Effector memory CD4-positive, alpha-beta T cell (primary cell): ENCODE results near the gene PDE9A.

Experiments
- DNase-seq, 3 donors: peaks; one replicate each; pipeline ENCODE4 v3.0.0-alpha.2; 2020
- H3K27ac ChIP-seq: 2 replicates; pipeline ENCODE4 v1.7.0; 2013; ENCODE audit warnings: mild to moderate bottlenecking, low read length, moderate library complexity; ENCODE audit not compliant: insufficient read depth, poor library complexity, severe bottlenecking
- H3K27me3 ChIP-seq: replicated peaks from 2 replicates; pipeline ENCODE4 v1.7.0; 2013; ENCODE audit warnings: mild to moderate bottlenecking, low read length; ENCODE audit not compliant: insufficient read depth, control insufficient read depth, poor library complexity, severe bottlenecking
- H3K36me3 ChIP-seq: 2 replicates; pipeline ENCODE4 v1.7.0; 2013; ENCODE audit warnings: mild to moderate bottlenecking, low read length, moderate library complexity; ENCODE audit not compliant: control insufficient read depth, insufficient read depth
- H3K4me1 ChIP-seq: 2 replicates; pipeline ENCODE4 v1.7.0; 2013; ENCODE audit warnings: low read length, mild to moderate bottlenecking; ENCODE audit not compliant: control insufficient read depth, insufficient read depth, poor library complexity, severe bottlenecking
- H3K4me3 ChIP-seq: 2 replicates; pipeline ENCODE4 v1.7.0; 2013; ENCODE audit warnings: low read length, low read depth, mild to moderate bottlenecking; ENCODE audit not compliant: insufficient read depth, poor library complexity, severe bottlenecking
- H3K9me3 ChIP-seq: 2 replicates; pipeline ENCODE4 v1.7.0; 2013; ENCODE audit warnings: mild to moderate bottlenecking, low read length, moderate library complexity; ENCODE audit not compliant: control insufficient read depth

Gene PDE9A

DNA sequence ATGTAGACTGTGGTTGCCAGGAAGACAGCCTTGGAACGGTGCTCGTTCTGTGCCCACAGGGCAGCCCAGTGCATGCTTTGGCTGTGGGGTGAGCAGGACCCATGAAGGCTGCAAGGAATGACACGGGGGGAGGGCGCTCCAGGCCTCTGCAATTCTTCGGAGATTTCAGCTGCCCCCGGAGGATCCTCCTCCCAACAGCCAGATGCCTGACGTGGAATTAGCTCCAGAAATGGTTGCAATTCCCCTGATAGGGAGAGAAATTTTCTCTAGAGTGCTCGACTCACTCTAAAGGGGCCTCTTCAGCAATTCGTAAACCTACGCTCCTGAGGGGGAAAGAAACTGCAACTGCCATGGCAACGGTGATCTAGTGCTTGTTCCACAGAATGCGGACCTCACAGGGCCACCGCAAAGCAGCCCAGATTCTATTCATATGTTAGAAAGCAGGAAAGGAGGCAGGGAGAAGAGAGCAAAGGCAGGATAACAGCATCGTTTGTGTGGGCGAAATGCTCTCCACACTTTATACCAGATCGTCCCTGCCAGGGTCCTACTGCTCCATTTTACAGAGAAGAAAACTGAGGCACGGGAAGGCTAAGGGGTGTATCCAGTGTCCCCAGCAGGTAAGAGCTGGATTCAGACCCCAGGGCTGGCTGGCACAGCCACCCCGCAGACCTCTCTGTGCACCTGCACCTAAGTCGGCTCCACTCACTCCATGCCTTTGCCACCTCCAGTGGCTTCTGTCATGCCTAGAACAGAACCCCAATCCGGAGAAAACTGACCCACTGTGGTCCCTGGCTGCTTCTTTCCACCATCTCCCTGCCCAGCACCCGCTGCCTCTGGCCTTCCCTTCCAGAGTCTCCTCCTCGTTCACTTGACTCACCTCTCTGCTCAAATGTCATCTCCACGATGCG is 11.9 kb upstream of the PDE9A start:
- Histone ChIP-seq H3K4me3 (no peak overlapping the region), H3K4me1 (no peaks in the 10 kb centered on the region), H3K9me3 (no peaks in the 10 kb centered on the region), H3K27me3 (no peaks in the 10 kb centered on the region), H3K36me3 (no peaks in the 10 kb centered on the region), H3K27ac (no peak overlapping the region)
- DNase-seq: no peak

DNA sequence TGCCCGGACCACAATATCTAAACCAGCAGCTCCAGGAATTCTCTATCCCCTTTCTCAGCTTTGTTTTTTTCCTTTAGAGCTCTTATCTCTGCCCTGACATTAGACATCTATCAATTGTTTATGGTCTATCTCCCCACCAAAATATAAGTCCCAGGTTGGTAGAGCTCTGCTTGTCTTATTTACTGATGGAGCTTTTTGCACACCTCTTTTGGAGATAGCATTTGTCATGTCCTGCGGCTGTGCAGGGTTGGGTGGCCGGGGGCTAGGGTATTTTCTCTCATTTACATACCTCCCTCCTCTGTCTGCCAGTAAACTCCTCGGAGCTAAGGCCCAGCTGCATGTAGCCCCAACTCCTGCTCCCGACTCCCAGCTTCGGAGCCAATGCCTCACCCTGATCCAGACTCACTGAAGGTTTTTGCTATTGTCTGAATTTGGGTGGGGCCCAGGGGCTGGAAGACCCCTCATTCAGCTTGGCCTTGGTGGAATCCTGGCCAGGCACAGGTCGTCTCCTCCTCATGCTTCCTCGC is 11.1 kb upstream of the PDE9A start:
- DNase-seq: no peak
- H3K27me3 ChIP-seq: no peaks in the 10 kb centered on the region
- H3K4me3 ChIP-seq: no peak overlapping the region
- H3K27ac ChIP-seq: no peak overlapping the region
- H3K4me1 ChIP-seq: no peaks in the 10 kb centered on the region
- H3K36me3 ChIP-seq: no peaks in the 10 kb centered on the region
- H3K9me3 ChIP-seq: no peaks in the 10 kb centered on the region

DNA sequence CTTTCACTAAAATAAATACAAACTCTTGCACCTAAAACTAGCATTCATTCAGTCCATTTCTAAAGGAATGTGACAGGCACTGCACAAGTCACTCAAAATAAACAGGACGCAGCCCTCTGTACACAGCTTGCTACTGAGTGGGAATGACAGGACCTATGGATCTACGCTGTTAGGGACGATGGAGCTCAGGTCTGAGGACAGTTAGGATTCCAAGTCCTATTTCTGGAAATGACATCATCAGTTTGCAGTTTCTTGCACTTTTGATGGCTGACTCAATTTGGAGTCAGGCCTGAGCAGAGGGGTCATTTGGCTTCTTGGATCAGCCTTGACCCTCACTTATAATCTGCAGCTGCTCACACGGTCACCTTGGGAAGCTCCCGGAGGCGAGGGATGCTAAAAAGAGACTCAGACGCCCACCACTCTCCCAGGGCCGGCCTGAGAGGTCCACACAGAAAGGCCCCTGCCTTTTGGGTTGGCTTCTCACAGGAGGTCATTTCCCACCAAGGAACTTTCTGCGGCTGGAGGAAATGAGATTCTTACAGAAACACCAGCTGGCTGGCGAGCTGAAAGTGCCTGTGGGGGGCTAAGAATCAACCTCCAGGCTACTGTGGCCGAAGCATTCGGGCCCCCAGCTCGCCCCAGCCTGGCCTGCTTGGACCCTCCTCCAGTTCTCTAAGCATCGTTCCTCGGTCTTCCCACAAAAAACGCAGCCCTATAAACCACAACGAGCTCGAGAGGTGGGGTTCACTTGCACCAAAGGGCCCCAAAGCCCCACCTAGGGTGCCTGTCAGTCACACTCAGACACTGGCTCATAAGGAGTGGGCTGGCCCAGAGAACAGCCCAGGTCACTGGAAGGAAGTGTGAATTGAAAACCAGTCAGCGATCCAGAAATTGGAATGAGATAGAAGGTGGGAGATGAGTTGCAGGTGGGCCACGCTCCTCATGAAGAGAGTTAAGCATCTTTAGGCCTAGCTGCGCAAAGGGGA is 8.9 kb upstream of the PDE9A start:
- Histone ChIP-seq H3K36me3 (no peaks in the 10 kb centered on the region), H3K27me3 (no peaks in the 10 kb centered on the region), H3K27ac (no peak overlapping the region), H3K4me1 (no peaks in the 10 kb centered on the region), H3K4me3 (no peak overlapping the region), H3K9me3 (no peaks in the 10 kb centered on the region)
- DNase-seq: no peak

DNA sequence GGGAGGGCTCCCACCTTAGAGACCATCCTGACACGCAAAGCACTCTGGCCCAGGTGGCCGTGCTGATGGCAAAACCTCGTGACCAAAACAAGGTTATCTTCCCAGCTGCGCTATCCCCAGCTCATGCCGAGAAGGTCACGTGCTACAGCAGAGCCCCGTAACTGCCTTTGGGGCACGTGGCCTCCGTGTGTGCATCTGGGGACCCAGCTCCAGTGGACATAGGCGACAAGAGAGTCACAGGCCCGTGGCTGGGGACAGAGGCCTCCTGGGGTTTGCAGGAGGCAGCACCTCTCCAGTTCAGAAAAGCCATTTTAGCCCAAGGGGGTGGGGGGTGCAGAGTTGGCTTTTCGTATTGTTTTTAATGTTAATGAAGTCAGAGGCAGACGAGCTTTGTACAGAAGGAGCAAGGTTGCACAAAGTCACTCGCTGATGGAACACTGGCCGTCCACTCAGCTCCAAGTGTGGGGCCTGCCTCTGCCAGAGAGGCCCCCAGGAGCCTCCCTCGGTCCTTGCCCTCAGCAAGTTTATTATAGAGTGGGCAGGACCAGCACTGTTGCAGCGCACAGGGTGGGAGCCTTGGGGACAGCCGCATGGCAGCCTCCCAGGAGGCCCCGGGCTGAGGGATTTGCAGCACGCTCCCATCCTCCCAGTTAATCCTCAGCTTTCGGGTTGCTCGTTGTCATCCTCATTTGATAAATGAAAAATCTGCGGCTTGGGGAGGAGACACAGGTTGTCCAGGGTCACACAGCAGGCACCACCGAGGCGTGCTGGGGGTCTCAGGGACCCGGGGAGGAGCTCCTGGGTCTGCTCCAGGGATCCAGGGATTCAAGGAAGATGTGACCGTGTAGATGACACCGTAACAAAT is 8.0 kb upstream of the PDE9A start:
- H3K36me3 ChIP-seq: no peaks in the 10 kb centered on the region
- no peaks in the 10 kb centered on the region for H3K9me3 ChIP-seq
- H3K4me3 ChIP-seq: no peak overlapping the region
- no peaks in the 10 kb centered on the region for H3K27me3 ChIP-seq
- H3K4me1 ChIP-seq: no peaks in the 10 kb centered on the region
- DNase-seq: no peak
- no peak overlapping the region for H3K27ac ChIP-seq

DNA sequence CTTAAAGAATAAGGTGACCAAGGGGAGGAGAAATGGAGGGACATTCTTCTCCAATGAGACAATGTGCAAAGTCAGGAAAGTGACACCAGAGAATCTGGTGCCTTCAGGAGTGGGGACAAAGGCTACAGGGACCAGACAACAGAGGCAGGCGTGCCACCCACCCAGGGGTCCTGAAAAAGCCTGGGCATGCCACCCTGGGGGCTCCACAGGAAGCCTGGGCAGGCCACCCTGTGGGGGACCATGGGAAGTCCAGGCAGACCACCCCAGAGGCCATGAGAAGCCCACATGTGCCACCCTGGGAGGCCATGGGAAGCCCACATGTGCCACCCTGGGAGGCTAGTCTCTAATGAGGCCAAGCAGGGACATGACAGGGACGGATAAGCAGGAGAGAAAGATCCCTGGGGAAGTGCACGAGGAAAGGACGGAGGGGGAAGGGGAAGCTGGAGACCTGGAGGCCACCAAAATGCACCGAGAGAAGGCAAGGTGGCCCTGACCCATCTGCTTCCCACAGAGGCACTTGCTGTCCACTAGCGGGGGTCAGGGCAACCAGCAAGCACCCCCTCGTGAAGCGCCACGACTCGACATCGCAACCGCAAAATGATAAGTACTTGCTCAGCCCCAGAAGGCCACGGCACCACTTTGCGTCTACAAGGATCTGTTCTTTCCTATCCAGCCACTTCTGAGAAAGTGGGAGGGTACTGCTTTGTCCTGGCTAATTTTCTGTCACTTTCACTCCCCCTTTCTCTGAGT is 7.2 kb upstream of the PDE9A start:
- no peaks in the 10 kb centered on the region for H3K27me3 ChIP-seq
- no peak for DNase-seq
- no peaks in the 10 kb centered on the region for H3K9me3 ChIP-seq
- no peak overlapping the region for H3K4me3 ChIP-seq
- no peaks in the 10 kb centered on the region for H3K36me3 ChIP-seq
- no peak overlapping the region for H3K27ac ChIP-seq
- no peaks in the 10 kb centered on the region for H3K4me1 ChIP-seq

DNA sequence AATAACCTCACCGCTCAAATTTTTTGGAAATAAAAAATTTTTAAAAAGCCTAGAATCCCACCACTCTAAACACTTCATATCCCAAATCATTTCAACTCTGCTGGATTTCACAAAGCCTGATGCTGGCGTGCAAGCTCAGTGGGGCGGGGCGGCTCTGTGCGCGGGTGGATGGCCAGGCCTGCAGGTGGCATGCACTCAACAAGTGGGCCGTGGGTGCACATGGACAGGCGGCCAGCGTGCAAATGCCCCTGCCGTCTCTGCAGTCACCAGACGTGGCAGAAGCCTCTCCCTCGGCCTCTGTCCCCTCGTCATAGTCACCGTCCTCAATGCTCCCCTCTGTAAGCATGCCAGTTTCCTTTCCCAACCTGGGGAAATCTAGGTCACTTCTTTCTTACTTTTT is 6.6 kb upstream of the PDE9A start:
- H3K27me3 ChIP-seq: no peaks in the 10 kb centered on the region
- H3K4me3 ChIP-seq: no peak overlapping the region
- no peaks in the 10 kb centered on the region for H3K4me1 ChIP-seq
- H3K27ac ChIP-seq: no peak overlapping the region
- DNase-seq: no peak
- H3K9me3 ChIP-seq: no peaks in the 10 kb centered on the region
- no peaks in the 10 kb centered on the region for H3K36me3 ChIP-seq

DNA sequence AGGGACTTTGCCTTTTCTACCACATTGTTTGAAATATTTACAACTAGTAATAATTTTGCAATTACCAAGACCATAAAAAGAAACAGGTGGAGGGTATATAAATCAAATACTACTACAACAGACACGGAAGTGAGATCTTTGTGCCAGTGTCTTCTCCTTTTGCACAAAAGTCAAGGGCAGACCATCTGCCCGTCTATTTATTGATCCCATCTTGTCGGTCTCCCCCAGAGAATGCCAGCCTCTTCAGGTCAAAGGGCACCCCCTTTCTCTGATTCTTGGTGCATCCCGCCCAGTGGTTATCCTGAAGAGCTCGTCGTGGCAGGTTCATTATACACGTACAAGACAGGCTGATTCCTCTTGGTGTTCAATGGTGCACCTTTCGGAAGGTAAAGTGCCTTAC is 4.8 kb upstream of the PDE9A start:
- no peak overlapping the region for H3K27ac ChIP-seq
- no peak for DNase-seq
- H3K27me3 ChIP-seq: peaks cover 4% of the 10 kb centered on the region
- H3K4me1 ChIP-seq: peaks cover 4% of the 10 kb centered on the region
- H3K9me3 ChIP-seq: no peaks in the 10 kb centered on the region
- H3K36me3 ChIP-seq: no peaks in the 10 kb centered on the region
- no peak overlapping the region for H3K4me3 ChIP-seq

DNA sequence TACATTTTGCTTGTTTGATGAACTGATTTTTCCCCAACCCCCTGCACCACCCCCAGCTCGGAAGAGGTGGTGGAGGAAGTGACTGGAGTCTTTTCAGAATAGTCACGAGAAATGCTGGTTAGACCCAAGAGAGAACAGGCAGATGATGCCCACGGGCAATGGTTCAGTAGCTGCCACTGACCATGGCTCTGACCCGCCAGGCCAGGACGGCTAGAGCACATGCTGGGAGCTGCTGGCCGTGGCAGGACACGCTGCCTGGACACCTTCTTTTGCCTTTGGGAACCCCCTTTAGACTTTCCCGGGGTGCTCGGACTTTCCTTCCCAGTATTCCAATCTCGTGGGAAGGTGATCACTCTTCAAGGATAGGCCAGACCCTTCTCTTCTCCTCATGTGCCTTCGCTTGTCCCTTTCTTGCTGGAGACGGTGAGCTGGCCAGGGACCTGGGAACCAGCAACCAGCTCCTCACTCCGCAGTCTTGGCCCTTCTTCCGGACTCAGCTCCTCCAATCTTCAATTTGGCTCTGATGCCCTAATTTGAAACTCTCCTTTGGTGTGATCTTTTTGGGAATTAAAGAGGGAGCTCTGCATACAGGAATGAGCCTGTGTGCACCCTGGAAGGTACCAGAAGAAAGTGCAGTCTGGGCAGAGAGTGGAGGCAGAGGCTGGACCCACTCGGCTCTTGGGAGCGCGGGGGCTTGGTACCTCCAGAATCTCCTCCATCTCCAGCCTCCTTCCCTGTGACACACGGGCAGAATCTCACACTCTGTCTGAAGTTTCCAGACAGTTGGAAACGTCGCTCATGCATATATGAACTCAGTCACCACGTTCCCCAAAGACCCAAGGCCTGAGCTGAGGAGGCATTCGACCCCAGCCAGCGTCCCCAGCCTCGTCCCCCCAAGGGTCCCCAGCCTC is 4.0 kb upstream of the PDE9A start:
- no peak overlapping the region for H3K27ac ChIP-seq
- H3K4me3 ChIP-seq: no peak overlapping the region
- H3K9me3 ChIP-seq: no peaks in the 10 kb centered on the region
- H3K27me3 ChIP-seq: peaks cover 4% of the 10 kb centered on the region
- H3K36me3 ChIP-seq: no peaks in the 10 kb centered on the region
- DNase-seq: no peak
- H3K4me1 ChIP-seq: peaks cover 8% of the 10 kb centered on the region
